Esophagus (tissue), 2 donors: ENCODE results near the gene ZFAND3. TPM values are rescaled to one million over a fixed set of nuclear protein-coding genes. Genes with fewer than 3 reads are reported as not detected.
"Not testable (repeated sequence)": the region's sequence is repeated elsewhere in the genome, so short reads cannot be mapped to it uniquely, and the experiment has no call there.

ENCODE experiments used
- H3K27ac ChIP-seq, 2 donors: one replicate each; pipeline ENCODE4 v1.5.1; 2013; ENCODE audit warnings: low read depth in 2 of 2, mild to moderate bottlenecking in 2 of 2, inconsistent platforms in 1 of 2, low read length in 1 of 2, moderate library complexity in 1 of 2
- H3K27me3 ChIP-seq, 2 donors: one replicate each; pipeline ENCODE4 v1.6.1; 2013; ENCODE audit warnings: low read length in 2 of 2, control low read depth in 1 of 2, mild to moderate bottlenecking in 1 of 2; ENCODE audit not compliant: insufficient read depth in 2 of 2, control insufficient read depth in 1 of 2
- H3K36me3 ChIP-seq, 2 donors: one replicate each; pipeline ENCODE4 v1.6.1; 2013; ENCODE audit warnings: low read length in 1 of 2; ENCODE audit not compliant: control insufficient read depth in 2 of 2, insufficient read depth in 2 of 2
- H3K4me1 ChIP-seq, 2 donors: one replicate each; pipeline ENCODE4 v1.6.1; 2013; ENCODE audit warnings: low read length in 1 of 2; ENCODE audit not compliant: control insufficient read depth in 2 of 2, insufficient read depth in 2 of 2
- H3K4me3 ChIP-seq, 2 donors: one replicate each; pipeline ENCODE4 v1.5.1; 2013; ENCODE audit warnings: low read length in 2 of 2, mild to moderate bottlenecking in 2 of 2, low read depth in 1 of 2, moderate library complexity in 1 of 2
- H3K9me3 ChIP-seq, 2 donors: one replicate each; pipeline ENCODE4 v1.6.1; 2013; ENCODE audit warnings: mild to moderate bottlenecking in 2 of 2, low read depth in 1 of 2, low read length in 1 of 2, moderate library complexity in 1 of 2; ENCODE audit not compliant: control insufficient read depth in 2 of 2, insufficient read depth in 1 of 2
- WGBS, 2 donors: extraction: QIAGEN DNeasy Blood & Tissue Kit; methylation state at CpG; one replicate each; pipeline ENCODE4 v1.1.7; 2013; 5-methylcytosine and 5-hydroxymethylcytosine counted together
- polyA plus RNA-seq, 2 donors: library from polyadenylated mRNA; stranded (reverse); fragments of 200-250 nt; gene quantifications; one replicate each; pipeline ENCODE4 v1.2.3, GENCODE V29; 2013
- donor health status: healthy with polysubstance abuse.
- donor health status: Bipolar disorder and iron deficiency.

Gene ZFAND3
- polyA plus RNA-seq, 2 donors = 20.6 to 21.9 TPM

- 56 to 69% methylated on average over 1 of the region's 1 CpG for WGBS, 2 donors
- H3K4me3 ChIP-seq = no peak overlapping the region
- H3K27ac ChIP-seq = no peak overlapping the region
- no peaks in the 10 kb centered on the region for H3K9me3 ChIP-seq
- H3K36me3 ChIP-seq = peaks cover 0 to 4% of the 10 kb centered on the region in 2 donors
- peaks cover 2 to 3% of the 10 kb centered on the region in 2 donors for H3K4me1 ChIP-seq
- no peaks in the 10 kb centered on the region for H3K27me3 ChIP-seq
Measured at GRCh38 chr6:38117281-38117680, 297.8 kb downstream of the ZFAND3 start.

GRCh38 chr6:38118791-38119365, 299.4 kb downstream of the ZFAND3 start:
- Histone ChIP-seq H3K9me3 (no peaks in the 10 kb centered on the region), H3K27ac (no peak overlapping the region), H3K36me3 (peaks cover 2 to 4% of the 10 kb centered on the region in 2 donors), H3K27me3 (no peaks in the 10 kb centered on the region), H3K4me1 (peaks cover 2 to 3% of the 10 kb centered on the region in 2 donors), H3K4me3 (no peak overlapping the region)
- WGBS, 2 donors = 47 to 61% methylated on average over 2 of the region's 2 CpGs

- 54 to 84% methylated on average over 6 of the region's 6 CpGs for WGBS, 2 donors
- H3K9me3 ChIP-seq = no peaks in the 10 kb centered on the region
- H3K4me3 ChIP-seq = no peak overlapping the region
- no peaks in the 10 kb centered on the region for H3K27me3 ChIP-seq
- H3K27ac ChIP-seq = no peak overlapping the region
- peaks cover 2 to 4% of the 10 kb centered on the region in 2 donors for H3K36me3 ChIP-seq
- peaks cover 0 to 3% of the 10 kb centered on the region in 2 donors for H3K4me1 ChIP-seq
Measured at GRCh38 chr6:38119516-38119915, 300.0 kb downstream of the ZFAND3 start.

GRCh38 chr6:38124224-38124926, 304.8 kb downstream of the ZFAND3 start:
- not testable (repeated sequence) for H3K36me3 ChIP-seq, H3K9me3 ChIP-seq, H3K27me3 ChIP-seq, H3K27ac ChIP-seq, H3K4me3 ChIP-seq, H3K4me1 ChIP-seq
- 97% methylated on average over 36 to 40 of the region's 40 CpGs for WGBS, 2 donors

- no peak overlapping the region for H3K4me3 ChIP-seq
- no peaks in the 10 kb centered on the region for H3K4me1 ChIP-seq
- no peak overlapping the region for H3K27ac ChIP-seq
- no peaks in the 10 kb centered on the region for H3K9me3 ChIP-seq
- H3K36me3 ChIP-seq = peaks cover 2 to 3% of the 10 kb centered on the region in 2 donors
- WGBS, 2 donors = 96 to 98% methylated on average over 4 of the region's 4 CpGs
- H3K27me3 ChIP-seq = no peaks in the 10 kb centered on the region
Measured at GRCh38 chr6:38127284-38127683, 307.8 kb downstream of the ZFAND3 start.

- Histone ChIP-seq H3K9me3 (no peaks in the 10 kb centered on the region), H3K4me1 (no peaks in the 10 kb centered on the region), H3K4me3 (no peak overlapping the region), H3K27me3 (no peaks in the 10 kb centered on the region), H3K27ac (no peak overlapping the region), H3K36me3 (peaks cover 0 to 6% of the 10 kb centered on the region in 2 donors)
Measured at GRCh38 chr6:38131527-38131965, 312.0 kb downstream of the ZFAND3 start.

GRCh38 chr6:38133932-38134703, 314.6 kb downstream of the ZFAND3 start:
- Histone ChIP-seq H3K27me3 (no peaks in the 10 kb centered on the region), H3K4me1 (no peaks in the 10 kb centered on the region), H3K36me3 (peaks cover 0 to 4% of the 10 kb centered on the region in 2 donors), H3K9me3 (no peaks in the 10 kb centered on the region), H3K27ac (no peak overlapping the region), H3K4me3 (no peak overlapping the region)
- 91 to 93% methylated on average over 7 of the region's 7 CpGs for WGBS, 2 donors

- peaks cover 0 to 4% of the 10 kb centered on the region in 2 donors for H3K36me3 ChIP-seq
- H3K27me3 ChIP-seq = no peaks in the 10 kb centered on the region
- WGBS, 2 donors = 67 to 82% methylated on average over 4 of the region's 4 CpGs
- no peaks in the 10 kb centered on the region for H3K9me3 ChIP-seq
- no peaks in the 10 kb centered on the region for H3K4me1 ChIP-seq
- H3K4me3 ChIP-seq = no peak overlapping the region
- H3K27ac ChIP-seq = no peak overlapping the region
Measured at GRCh38 chr6:38134704-38135088, 315.2 kb downstream of the ZFAND3 start.

GRCh38 chr6:38136547-38136946, 317.0 kb downstream of the ZFAND3 start:
- no peak overlapping the region for H3K4me3 ChIP-seq
- peaks cover 0 to 4% of the 10 kb centered on the region in 2 donors for H3K36me3 ChIP-seq
- H3K27ac ChIP-seq = no peak overlapping the region
- H3K27me3 ChIP-seq = no peaks in the 10 kb centered on the region
- H3K4me1 ChIP-seq = no peaks in the 10 kb centered on the region
- 83 to 90% methylated on average over 4 of the region's 4 CpGs for WGBS, 2 donors
- no peaks in the 10 kb centered on the region for H3K9me3 ChIP-seq
